ENCODE results near the gene PAPPA. TPM values are rescaled to one million over a fixed set of nuclear protein-coding genes. Genes with fewer than 3 reads are reported as not detected.

Gene PAPPA
- total RNA-seq, 1 experiment from 2014 or later, result 3.9 TPM

DNA sequence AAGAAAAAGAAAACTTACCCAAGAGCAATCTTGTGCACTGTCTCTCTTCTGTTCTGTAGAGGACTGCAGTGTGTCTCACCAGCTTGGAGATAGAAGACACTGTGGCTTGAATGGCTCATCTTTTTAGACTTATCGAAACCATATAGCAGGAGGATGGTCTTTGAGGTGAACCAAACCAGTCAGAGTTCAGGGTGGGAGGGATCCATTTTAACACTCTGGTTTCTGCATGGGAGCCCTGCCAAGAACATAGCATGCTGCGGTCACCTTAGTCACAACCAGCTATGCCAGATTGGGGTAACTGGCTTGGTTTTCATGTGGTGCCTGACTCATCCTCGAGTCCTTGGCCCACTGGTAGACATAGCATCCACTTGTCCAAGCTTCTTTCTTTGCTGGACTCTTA lies 135.1 kb downstream of the PAPPA start:
- no peaks in the 10 kb centered on the region for H4K20me1 ChIP-seq (ENCODE audit: insufficient read depth)
- ChIA-PET CTCF (no interaction called here), POLR2A (ENCODE audit: unreplicated experiment) (interaction anchor here (0.6 kb wide), 2 partner anchors 28 to 1617 kb away, joined by 5 to 8 read pairs; no protein-coding TSS in a partner anchor)
- no peaks in the 10 kb centered on the region for H3K36me3 ChIP-seq (ENCODE audit: low read depth)
- H2AFZ ChIP-seq, result no peak overlapping the region
- intact Hi-C loops (cut with micrococcal nuclease; ENCODE audit: unreplicated experiment), result loop anchor here (5.0 to 10.0 kb wide), 3 partner anchors 134 to 406 kb away; partner anchors contain the start of gene PAPPA
- BruUV-seq (replicated peaks), result no TSS peak
- no peak overlapping the region for H3K4me2 ChIP-seq
- no peaks in the 10 kb centered on the region for H3K4me1 ChIP-seq (replicated peaks; ENCODE audit: insufficient read depth)
- no peaks in the 10 kb centered on the region for H3K79me2 ChIP-seq (ENCODE audit: low read depth)
- H3K4me3 ChIP-seq, result no peak overlapping the region
- no peaks in the 10 kb centered on the region for H3K9me3 ChIP-seq (ENCODE audit: insufficient read depth, low read depth)
- DNase-seq, result peak; percentile 66 to 69
- H3K9me2 ChIP-seq (ENCODE audit: insufficient read depth), result no peaks in the 10 kb centered on the region
- no peaks in the 10 kb centered on the region for H3F3A ChIP-seq (ENCODE audit: insufficient read depth, low read depth)
- TF ChIP-seq, protein P1, sequence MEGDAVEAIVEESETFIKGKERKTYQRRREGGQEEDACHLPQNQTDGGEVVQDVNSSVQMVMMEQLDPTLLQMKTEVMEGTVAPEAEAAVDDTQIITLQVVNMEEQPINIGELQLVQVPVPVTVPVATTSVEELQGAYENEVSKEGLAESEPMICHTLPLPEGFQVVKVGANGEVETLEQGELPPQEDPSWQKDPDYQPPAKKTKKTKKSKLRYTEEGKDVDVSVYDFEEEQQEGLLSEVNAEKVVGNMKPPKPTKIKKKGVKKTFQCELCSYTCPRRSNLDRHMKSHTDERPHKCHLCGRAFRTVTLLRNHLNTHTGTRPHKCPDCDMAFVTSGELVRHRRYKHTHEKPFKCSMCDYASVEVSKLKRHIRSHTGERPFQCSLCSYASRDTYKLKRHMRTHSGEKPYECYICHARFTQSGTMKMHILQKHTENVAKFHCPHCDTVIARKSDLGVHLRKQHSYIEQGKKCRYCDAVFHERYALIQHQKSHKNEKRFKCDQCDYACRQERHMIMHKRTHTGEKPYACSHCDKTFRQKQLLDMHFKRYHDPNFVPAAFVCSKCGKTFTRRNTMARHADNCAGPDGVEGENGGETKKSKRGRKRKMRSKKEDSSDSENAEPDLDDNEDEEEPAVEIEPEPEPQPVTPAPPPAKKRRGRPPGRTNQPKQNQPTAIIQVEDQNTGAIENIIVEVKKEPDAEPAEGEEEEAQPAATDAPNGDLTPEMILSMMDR (conservative IDR thresholded peaks at IDR 0.05), result no peak
- TF ChIP-seq EZH2 (IDR thresholded peaks at IDR 0.05; ENCODE audit: low read depth), result no peak
- H3K27me3 ChIP-seq (ENCODE audit: insufficient read depth, low read depth), result no peaks in the 10 kb centered on the region
- no peak overlapping the region for H3K27ac ChIP-seq

- CTCF ChIA-PET, result no interaction called here
- no peak for TF ChIP-seq EZH2 (IDR thresholded peaks at IDR 0.05; ENCODE audit: low read depth)
- TF ChIP-seq, protein P1 (conservative IDR thresholded peaks at IDR 0.05), result no peak
- intact Hi-C loops (cut with micrococcal nuclease; ENCODE audit: unreplicated experiment), result loop anchor here (10.0 kb wide), 1 partner anchor 63 kb away; no protein-coding TSS in a partner anchor
- BruUV-seq (replicated peaks), result no TSS peak
- Histone ChIP-seq H3K4me3 (no peak overlapping the region), H3K27me3 (ENCODE audit: insufficient read depth, low read depth) (no peaks in the 10 kb centered on the region), H4K20me1 (ENCODE audit: insufficient read depth) (no peaks in the 10 kb centered on the region), H3K4me2 (no peak overlapping the region), H2AFZ (no peak overlapping the region), H3F3A (ENCODE audit: insufficient read depth, low read depth) (no peaks in the 10 kb centered on the region), H3K27ac (no peak overlapping the region), H3K9me3 (ENCODE audit: insufficient read depth, low read depth) (no peaks in the 10 kb centered on the region), H3K36me3 (ENCODE audit: low read depth) (no peaks in the 10 kb centered on the region), H3K4me1 (replicated peaks; ENCODE audit: insufficient read depth) (no peaks in the 10 kb centered on the region), H3K79me2 (ENCODE audit: low read depth) (no peaks in the 10 kb centered on the region), H3K9me2 (ENCODE audit: insufficient read depth) (no peaks in the 10 kb centered on the region)
- no peak for DNase-seq
- POLR2A ChIA-PET (ENCODE audit: unreplicated experiment), result no interaction called here
Measured at GRCh38 chr9:116297346-116297745, 143.8 kb downstream of the PAPPA start.

DNA sequence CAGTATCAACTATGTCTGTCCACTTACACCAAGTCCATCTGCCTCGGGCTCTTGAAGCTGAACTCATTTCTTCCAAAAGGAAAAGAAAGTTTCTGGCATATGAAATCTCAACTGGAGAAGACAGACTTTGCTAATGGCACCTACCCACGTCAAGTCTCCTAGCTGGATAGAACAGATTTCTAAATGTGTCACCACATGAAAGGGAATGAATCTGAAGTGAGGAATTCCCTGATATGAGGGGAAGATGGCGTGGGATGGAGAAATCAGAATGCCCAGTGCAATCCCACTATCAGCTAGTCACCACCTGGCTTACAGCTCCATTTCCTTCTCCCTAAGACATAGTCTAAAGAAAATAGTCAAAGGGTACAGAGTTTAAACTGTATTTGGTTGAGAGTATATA lies 144.7 kb downstream of the PAPPA start:
- Histone ChIP-seq H3K4me2 (no peak overlapping the region), H3K27ac (no peak overlapping the region), H2AFZ (no peak overlapping the region), H3K36me3 (ENCODE audit: low read depth) (no peaks in the 10 kb centered on the region), H3K4me1 (replicated peaks; ENCODE audit: insufficient read depth) (no peaks in the 10 kb centered on the region), H3K4me3 (no peak overlapping the region), H3K27me3 (ENCODE audit: insufficient read depth, low read depth) (no peaks in the 10 kb centered on the region), H3F3A (ENCODE audit: insufficient read depth, low read depth) (no peaks in the 10 kb centered on the region), H3K9me2 (ENCODE audit: insufficient read depth) (no peaks in the 10 kb centered on the region), H3K9me3 (ENCODE audit: insufficient read depth, low read depth) (no peaks in the 10 kb centered on the region), H4K20me1 (ENCODE audit: insufficient read depth) (no peaks in the 10 kb centered on the region), H3K79me2 (ENCODE audit: low read depth) (no peaks in the 10 kb centered on the region)
- POLR2A ChIA-PET (ENCODE audit: unreplicated experiment), result interaction anchor here (0.6 kb wide), 1 partner anchor 70 kb away, joined by 3 read pairs; no protein-coding TSS in a partner anchor
- no peak for DNase-seq
- CTCF ChIA-PET, result no interaction called here
- intact Hi-C loops (cut with micrococcal nuclease; ENCODE audit: unreplicated experiment), result loop anchor here (10.0 kb wide), 1 partner anchor 63 kb away; no protein-coding TSS in a partner anchor
- no TSS peak for BruUV-seq (replicated peaks)
- TF ChIP-seq, protein P1 (conservative IDR thresholded peaks at IDR 0.05), result no peak
- TF ChIP-seq EZH2 (IDR thresholded peaks at IDR 0.05; ENCODE audit: low read depth), result no peak

Measured in PC-9 (cell line).